A673 (cell line): ENCODE data around the gene KRTAP17-1.

ENCODE experiments used
- EZH2 ChIP-seq: fragments of 200-600 bp; sonication (generic); IDR thresholded peaks from 2 replicates; pipeline ENCODE4 v1.6.1; 2017; ENCODE audit warnings: borderline replicate concordance, low read depth, mild to moderate bottlenecking, mixed read lengths, antibody characterized with exemption, low read length; ENCODE audit not compliant: poor library complexity, severe bottlenecking
- TF ChIP-seq, protein P1 (sequence below): fragments of 300-800, 200-600 bp; sonication (generic); conservative IDR thresholded peaks from 2 replicates; pipeline ENCODE4 v1.5.1; 2017; ENCODE audit warnings: low read depth, mild to moderate bottlenecking, antibody characterized with exemption, low read length, moderate library complexity, mixed read lengths

DNA sequence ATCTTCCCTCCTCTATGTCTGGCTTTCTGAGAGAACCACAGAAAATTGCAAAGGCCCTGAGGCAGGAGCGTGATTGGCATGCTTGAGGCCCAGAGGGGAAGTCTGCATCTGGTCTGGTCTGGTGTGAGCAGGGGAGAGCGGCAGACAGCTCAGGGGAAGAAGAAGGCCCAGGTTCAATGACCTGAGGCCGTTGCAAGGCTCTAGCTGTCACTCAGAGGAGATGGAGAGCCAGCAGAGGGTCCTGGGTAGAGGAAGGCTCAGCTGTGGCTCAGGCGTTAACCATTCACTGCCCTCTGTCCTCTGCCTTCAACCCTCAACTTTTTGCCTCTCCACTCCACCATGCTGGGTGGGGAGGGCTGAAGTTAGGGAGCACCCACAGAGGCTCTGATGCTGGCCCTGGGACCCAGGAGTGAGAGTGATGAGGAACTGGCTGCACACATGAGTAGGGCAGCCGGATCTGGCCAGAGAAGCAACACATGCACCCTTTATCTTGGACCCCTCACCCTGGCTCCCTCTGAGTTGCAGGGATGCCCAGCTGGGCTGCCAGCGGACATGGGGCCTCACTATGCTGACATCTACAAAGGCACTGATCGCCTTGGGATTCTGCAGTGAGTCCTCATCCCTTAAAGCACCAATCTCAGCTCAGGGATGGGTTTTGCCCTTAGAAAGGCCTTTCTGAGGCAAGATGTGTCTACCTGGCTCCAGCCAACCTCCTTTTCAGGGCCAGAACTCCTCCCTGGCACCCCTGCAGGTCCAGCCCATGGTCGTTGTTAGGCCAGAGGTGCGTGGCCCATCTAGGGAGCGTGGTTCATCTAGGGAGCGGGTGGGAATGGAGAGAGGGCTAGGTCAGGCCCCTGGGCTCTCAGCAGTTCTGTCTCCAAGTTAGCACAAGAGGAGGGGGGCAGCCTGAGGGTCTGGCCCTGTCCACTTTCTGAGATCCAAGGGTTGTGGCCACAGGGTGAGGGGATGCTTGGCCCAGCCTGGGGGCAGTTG, 7.7 kb upstream of the KRTAP17-1 start:
- TF ChIP-seq, protein P1, sequence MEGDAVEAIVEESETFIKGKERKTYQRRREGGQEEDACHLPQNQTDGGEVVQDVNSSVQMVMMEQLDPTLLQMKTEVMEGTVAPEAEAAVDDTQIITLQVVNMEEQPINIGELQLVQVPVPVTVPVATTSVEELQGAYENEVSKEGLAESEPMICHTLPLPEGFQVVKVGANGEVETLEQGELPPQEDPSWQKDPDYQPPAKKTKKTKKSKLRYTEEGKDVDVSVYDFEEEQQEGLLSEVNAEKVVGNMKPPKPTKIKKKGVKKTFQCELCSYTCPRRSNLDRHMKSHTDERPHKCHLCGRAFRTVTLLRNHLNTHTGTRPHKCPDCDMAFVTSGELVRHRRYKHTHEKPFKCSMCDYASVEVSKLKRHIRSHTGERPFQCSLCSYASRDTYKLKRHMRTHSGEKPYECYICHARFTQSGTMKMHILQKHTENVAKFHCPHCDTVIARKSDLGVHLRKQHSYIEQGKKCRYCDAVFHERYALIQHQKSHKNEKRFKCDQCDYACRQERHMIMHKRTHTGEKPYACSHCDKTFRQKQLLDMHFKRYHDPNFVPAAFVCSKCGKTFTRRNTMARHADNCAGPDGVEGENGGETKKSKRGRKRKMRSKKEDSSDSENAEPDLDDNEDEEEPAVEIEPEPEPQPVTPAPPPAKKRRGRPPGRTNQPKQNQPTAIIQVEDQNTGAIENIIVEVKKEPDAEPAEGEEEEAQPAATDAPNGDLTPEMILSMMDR = no peak
- no peak for TF ChIP-seq EZH2
